Hippocampal formation (tissue), 2 donors: ENCODE results near the gene UPB1.
"Not testable (repeated sequence)": the region's sequence is repeated elsewhere in the genome, so short reads cannot be mapped to it uniquely, and the experiment has no call there.

ENCODE experiments used
- DNase-seq, 2 donors: peaks; one replicate each; lab custom pipeline; 2025; lab: John Stamatoyannopoulos, UW

Gene UPB1

DNA sequence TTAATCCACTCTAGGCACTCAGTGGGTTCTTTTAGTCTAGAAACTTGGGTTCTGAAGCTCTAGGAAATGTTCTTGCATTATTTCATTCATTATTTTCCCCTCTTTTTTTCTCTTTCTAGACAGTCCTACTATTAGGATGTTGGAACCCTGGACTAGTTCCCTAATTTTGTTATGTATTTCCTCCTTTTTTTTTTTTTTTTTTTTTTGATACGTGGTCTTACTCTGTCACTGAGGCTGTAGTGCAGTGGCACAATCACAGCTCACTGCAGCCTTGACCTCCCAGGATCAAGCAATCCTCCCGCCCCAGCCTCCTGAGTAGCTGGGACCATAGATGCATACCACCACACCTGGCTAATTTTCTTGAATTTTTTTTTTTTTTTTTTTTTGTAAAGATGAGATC is 9.4 kb downstream of the UPB1 start:
- no peak for DNase-seq

- no peak for DNase-seq
Observed at GRCh38 chr22:24504956-24505736, 10.0 kb downstream of the UPB1 start.

GRCh38 chr22:24506802-24507438 is 11.8 kb downstream of the UPB1 start:
- no peak for DNase-seq

- DNase-seq, result no peak
Observed at GRCh38 chr22:24507716-24508115, 12.6 kb downstream of the UPB1 start.

- DNase-seq, result no peak
Observed at GRCh38 chr22:24510637-24511625, 15.8 kb downstream of the UPB1 start.

GRCh38 chr22:24512043-24512442 is 16.9 kb downstream of the UPB1 start:
- DNase-seq, result no peak

DNA sequence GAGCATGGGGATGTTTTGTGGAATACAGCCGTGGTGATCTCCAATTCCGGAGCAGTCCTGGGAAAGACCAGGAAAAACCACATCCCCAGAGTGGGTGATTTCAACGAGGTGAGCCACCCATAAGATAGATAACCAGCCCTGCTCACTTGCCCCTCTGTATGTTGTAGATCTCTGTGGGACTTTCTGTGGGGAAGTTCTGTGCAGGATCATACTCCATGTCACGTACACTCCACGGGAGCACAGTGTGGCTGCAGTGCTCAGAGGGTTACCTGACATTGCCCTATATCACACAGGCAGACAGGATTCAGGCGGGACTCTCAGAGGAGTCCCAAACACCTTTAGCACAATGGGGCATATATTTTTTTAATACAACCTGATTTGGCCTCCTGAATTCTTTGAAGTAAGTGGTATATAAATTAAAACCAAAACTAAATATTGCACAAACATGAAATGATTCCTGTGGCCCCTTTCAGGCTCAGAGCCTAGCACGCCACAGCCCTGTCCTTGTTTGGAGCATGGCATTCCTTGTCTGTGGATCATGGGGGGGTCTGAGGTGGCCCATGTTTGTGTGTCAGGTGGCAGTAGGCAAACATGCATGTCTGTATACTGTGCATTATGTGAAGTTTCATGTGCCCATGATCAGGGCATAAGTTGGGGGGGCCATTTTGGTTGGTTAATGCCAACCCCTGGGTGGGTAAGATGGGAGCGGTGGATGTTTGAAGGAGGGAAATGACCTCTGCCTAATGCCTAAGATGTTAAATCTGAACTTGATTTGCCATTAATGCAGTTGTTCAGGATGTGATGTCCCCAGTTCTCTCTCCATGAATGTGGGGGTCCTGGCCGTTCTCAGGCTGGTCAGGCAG is 18.5 kb downstream of the UPB1 start:
- DNase-seq, result no peak

DNA sequence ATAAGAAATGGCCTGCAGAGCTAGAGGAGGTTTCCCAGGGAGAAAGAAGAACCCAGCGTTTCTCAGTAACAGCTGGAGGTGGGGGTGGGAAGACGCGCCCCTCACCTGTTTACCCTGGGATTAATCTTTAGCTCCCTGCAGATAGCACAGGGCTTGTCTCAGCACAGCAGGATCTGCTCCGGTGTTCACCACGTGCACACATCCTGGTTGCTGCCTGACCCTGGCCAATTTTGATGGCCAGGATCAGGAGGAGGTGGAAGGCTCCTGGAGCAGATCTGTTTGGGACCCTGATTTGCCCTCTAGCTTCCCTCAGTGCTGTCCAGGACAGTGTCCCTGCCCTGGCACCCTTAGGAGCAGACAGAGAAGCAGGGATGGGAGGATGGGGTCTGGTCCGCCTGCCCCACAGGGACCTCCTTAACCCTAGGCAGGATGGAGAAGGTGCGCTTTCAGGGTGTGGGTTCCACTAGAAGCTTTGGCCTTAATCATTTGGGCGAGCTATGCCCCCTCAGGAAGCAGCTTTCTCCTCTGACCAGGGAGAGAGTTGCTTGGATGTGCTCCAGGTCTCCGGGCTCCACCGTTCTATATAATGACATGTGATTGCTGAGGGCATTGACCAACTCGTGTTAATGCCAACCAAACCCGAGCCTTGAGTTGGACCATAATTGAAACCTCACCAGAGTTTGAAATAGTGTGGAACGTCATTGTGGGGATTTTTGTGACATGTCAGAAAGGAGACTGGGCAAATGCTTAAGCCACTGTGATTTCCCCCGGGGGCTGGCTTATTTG is 19.3 kb downstream of the UPB1 start:
- DNase-seq, result no peak

- no peak for DNase-seq
Observed at GRCh38 chr22:24515027-24515338, 19.9 kb downstream of the UPB1 start.

DNA sequence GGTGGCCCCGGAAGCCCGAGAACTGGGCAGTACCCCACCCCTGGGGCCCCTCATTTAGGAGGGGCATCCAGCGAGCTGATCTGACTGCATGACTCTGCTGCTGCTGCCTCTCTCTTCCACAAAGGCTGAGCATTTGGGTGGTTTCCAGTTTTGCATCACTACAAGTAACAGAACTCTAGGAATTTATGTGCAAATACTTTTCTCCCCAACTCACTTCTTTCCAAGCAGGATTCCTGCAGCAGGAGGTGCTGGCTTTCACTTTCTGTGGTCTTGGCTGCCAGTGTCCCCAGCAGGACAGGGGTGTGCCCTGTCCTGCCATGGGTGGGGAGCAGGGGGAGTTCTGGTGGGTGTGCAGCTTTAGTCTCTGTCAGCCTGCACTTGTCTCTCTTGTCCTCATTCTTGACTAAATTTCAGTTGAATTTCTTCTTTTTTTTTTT is 21.2 kb downstream of the UPB1 start:
- peak in 1 of 2 donors; percentile 6 for DNase-seq

DNA sequence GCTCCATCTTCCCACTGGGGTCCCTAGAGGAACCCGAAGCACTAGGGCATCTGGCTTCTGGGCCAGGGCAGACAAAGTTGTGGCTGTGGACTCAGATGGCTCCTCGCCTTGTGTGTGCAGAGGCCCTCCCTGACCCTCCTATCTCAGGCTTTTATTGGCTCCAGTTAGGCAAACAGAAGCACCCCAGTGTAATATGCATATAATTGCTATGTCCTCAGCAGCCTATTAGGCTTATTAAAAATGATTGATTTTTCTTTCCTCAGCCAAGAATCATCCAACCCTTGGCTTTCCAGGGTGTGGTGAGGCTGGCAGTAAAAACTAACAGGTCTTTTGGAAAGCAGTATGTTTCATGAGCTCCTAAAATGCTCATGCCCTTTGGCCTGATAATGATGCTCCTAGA is 22.3 kb downstream of the UPB1 start:
- no peak for DNase-seq

GRCh38 chr22:24518228-24518627 is 23.1 kb downstream of the UPB1 start:
- DNase-seq, result no peak

DNA sequence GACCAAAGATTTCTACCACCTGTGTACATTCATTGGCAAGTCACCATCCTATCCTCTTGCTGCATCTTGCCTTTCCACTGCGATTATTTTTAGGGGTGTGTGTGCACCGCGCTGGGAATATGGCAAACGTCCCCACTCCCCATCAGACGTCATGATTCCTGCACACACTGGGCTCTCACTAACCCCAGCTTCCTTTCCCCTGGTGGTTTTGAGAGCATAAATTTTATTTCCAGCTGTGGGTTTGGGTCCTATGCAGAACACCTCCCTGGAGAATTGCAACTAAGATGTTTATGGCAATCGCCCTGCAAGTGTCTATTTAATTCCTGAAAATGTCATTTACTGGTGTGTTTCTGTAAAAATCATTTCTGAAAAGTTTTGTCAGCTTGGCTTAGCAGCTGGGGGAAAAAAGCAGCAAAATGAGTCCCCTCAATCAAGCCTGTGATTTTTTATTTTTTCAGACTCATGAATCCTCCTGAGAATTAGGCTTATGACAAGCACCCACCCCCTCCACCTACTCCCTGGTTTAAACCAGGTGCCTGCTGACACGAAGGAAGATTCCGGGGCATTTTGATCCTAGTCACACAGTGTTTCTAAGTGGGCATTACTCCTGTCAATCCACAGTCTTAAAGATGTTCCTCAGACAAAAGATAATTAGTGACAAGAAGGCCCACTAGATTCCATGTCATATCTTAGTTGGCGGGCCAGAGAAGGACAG is 23.8 kb downstream of the UPB1 start:
- no peak for DNase-seq

DNA sequence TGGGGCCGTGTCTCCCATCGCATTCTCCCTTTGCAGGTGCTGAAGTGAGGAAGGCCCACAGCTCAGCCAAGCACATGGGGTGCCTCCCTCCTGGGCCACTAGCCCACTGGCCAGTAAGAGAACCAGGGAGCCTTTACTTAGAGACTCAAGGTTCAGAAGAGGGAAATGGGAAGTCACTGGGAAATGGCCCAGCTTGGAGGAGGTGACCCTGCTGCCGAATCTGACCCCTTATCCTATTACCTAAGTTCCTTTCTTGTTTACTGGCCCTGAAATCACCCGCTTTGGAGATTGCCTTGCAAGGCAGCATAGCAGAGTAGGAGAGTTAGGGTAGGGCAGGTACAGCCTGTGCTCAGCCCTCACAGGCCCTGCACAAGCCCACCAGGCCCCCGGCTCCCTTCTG is 24.4 kb downstream of the UPB1 start:
- DNase-seq, result no peak

DNA sequence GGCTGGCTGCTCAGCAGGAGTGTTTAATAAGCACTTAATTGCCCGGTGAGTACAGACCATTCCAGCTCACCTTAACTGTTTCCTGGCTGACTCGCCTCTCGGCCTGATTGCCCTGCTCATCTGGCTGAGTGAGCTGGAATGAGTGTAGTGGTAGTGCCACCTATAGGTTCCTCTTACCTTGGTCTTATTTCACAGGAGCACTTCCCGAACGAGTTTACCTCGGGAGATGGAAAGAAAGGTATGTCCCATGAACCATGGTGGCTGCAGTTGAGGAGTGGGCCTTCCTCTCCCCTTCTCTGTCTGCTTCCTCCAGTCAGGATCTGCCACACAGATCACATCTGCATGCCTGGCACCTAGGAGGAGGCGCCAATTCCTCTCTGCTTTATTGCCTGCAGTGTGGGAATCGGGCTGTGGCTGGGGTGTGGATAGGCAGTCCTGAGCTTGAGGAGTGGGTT is 26.7 kb downstream of the UPB1 start:
- DNase-seq, result no peak

GRCh38 chr22:24523873-24524272 is 28.7 kb downstream of the UPB1 start:
- DNase-seq, result no peak

DNA sequence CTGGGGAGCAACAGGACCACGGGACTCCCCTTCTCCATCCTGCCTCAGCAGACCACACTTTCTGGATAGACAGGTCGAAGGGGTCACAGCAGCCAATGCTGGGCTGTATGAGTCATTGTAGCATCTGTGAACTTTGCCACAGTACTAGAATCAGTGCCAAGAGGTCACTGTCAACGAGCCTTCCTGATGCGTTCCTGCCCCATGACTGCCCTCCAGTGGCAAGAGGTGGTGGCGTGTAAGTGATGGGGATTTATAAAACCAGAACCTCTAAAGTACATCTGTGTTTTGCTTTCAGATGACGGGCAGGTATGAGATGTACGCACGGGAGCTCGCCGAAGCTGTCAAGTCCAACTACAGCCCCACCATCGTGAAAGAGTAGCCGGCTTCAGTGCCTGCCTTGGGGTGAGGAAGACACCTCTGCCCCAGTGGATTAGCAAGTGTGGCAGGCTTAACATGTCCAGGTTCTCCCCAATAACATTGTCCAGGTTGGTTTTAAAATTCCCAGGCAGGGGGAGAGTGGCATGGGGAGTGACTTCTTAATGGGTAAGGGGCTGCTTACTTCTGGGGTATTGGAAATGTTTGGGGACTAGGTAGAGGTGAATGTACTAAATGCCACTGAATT is 30.4 kb downstream of the UPB1 start:
- DNase-seq, result peak; percentile 48 to 53

- no peak for DNase-seq
Observed at GRCh38 chr22:24526191-24526590, 31.1 kb downstream of the UPB1 start.

GRCh38 chr22:24529898-24530297 is 34.8 kb downstream of the UPB1 start:
- no peak for DNase-seq

- DNase-seq, result not testable (repeated sequence)
Observed at GRCh38 chr22:24530968-24531367, 35.8 kb downstream of the UPB1 start.
